ENCODE data around the gene YJU2.
A peak's percentile ranks its signal among the peaks of the same experiment; 100 is the strongest.

YJU2 gene

DNA sequence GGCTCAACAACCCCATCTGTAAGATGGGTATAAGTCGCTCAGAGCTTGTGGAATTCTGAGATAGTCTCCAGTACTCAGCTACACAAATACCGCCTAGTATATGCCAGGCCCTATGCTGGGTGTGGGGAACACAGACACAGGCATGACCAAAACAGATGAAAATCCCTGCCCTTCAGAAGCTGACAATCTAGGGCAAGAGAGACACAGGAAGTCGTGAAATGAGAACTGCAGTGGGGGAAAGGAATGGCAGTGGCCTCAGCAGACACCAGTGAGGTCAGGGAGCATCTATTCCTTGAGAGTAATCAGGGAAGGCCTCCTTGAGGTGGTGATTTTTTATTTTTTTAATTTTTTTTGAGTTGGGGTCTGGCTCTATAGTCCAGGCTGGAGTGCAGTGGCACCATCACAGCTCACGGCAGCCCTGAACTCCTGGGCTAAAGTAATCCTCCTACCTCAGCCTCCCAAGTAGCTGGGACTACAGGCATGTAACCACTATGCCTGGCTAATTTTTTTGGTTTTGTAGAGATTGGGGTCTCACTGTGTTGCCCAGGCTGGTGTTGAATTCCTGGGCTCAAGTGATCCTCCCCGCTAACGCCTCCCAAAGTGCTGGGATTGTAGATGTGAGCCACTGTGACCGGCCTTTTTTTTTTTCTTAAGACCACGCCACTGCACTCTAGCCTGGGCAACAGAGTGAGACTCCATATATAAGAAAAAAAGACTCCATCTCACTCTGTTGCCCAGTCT lies 52.1 kb downstream of the YJU2 start:
- no peak for DNase-seq (ENCODE audit: low spot score)

DNA sequence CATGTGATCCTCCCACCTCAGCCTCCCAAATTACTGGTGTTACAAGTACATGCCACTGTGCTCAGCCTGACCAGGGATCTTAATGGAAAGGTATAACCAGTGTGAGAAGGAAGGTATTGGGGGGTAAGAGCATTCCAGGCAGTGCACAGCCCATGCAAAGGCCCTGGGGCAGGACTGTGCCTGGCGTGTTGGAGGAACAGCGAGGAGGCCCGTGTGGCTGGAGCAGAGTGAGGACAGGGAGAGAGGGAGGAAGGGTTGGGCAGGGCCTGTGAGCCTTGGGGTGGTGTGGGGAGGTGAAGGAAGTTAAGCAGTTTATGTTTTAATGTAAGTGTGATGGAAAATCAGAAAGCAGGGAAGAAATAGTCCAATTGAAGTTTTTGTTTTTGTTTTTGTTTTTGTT lies 53.7 kb downstream of the YJU2 start:
- DNase-seq (ENCODE audit: low spot score) = no peak

DNA sequence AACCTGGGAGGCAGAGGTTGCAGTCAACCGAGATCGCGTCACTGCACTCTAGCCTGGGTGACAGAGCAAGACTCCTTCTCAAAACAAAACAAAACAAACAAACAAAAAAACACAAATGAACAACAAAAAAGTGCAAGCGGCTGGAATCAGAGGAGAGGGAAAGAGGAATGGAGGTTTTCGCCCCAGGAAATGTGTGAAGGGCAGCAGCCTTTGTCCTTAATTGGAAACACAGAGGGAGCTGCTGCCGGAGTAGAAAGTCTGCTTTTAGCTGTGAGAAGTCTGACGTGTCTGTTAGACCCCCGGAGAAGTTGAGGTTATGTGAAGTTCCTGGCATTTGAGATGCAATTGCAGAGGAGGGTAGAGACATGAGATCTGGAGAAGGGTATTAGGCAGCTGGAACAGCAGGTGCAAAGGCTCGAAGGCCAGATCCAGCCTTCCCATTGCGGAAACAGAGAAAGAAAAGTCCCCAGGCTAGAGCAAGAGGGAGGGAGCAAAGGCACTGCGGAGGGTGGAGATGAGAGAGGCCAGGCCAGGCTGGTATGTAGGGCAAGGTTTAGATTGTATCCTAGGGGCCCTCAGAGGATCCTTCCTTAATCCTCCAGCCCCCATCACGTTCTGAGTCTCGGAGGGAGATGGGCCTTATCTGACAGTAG lies 54.8 kb downstream of the YJU2 start:
- no peak for DNase-seq (ENCODE audit: low spot score)

DNA sequence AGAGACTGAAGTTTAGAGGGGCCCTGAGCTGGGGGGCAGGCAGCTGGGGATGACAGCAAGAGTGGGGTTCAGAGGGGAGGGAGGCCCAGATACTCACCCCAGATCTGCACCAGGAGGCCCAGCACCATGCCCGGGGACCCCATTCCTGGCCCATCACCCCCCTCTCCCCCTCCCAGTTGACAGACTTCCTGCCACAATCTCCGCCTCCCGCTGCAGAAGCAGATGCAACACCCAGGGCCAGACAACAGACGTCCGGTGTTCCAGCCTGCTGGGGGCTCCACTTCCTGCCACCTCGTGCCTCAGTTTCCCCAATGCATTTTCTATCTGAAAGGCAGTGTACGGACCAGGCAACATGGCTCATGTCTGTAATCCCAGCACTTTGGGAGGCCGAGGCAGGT lies 55.4 kb downstream of the YJU2 start, which contains the start of gene TMIGD2:
TMIGD2 (minus strand) TSS at position 147 of the 398 bp plus-strand sequence; CDS start at position 143, 4 bp downstream.
- no peak for DNase-seq (ENCODE audit: low spot score)

- no peak for DNase-seq (ENCODE audit: low spot score)
Observed at GRCh38 chr19:4303819-4304537, 57.1 kb downstream of the YJU2 start.

GRCh38 chr19:4304538-4305256 lies 57.8 kb downstream of the YJU2 start, which contains the start of gene FSD1:
FSD1 (plus strand) TSS chr19:4304598; CDS start chr19:4304747, 149 bp downstream.
- peak; percentile 98 for DNase-seq (ENCODE audit: low spot score)

GRCh38 chr19:4305257-4305612 lies 58.4 kb downstream of the YJU2 start:
- DNase-seq (ENCODE audit: low spot score) = no peak

DNA sequence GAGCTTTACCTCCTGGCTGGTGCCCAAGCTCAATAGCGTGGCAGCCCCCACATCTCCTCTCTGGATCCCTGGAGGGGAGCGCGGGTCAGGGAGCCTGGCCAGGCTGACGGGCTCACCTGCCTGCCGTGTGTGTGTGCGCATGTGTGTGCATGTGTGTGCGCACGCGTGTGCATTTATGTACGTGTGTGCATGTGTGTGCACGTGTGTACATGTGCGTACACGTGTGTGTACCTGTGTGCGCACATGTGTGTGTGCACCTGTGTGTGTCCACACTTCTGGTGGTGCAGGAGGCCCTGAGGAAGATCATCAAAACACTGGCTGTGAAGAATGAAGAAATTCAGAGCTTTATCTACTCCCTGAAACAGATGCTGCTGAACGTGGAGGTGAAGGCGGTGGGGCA lies 58.8 kb downstream of the YJU2 start:
- DNase-seq (ENCODE audit: low spot score) = no peak

- DNase-seq (ENCODE audit: low spot score) = no peak
Observed at GRCh38 chr19:4310247-4311121, 63.6 kb downstream of the YJU2 start.

GRCh38 chr19:4313847-4314490 lies 67.1 kb downstream of the YJU2 start:
- no peak for DNase-seq (ENCODE audit: low spot score)

DNA sequence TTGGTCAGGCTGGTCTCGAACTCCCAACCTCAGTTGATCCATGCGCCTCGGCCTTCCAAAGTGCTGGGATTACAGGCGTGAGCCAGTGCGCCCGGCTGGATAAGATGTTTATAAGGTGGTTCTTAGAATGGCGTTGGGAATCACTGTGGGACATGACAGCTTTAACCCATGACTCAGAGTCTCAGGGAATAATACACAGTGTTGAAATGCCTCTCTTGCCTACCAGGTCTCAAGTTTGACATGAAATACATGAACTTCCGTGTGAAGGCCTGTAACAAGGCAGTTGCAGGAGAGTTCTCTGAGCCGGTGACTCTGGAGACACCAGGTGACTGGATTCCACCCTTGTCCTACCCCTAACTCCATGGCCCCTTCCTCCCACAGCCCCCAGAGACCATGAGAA lies 70.1 kb downstream of the YJU2 start:
- no peak for DNase-seq (ENCODE audit: low spot score)

DNA sequence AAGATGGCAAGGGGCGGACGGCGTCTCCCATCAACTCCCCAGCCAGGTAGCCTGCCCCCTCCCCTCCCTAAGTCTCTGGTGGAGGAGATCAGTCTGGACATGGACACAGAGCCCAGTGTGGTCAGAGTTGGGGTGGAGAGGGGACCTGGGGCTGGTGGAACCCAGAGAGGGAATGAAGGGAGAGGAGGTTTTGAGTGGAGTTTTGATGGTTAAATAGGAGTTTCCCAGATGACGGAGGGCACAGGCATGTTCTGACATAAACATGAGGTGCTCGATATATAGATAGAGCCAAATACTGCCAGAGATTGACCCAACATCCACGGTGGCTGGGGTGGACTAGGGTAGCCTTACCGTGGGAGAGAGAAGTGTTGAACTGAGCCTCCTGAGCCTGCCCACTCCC lies 71.6 kb downstream of the YJU2 start:
- no peak for DNase-seq (ENCODE audit: low spot score)

Data from AG08395 (cell line).